ENCODE data around the gene DLEC1.

DNA sequence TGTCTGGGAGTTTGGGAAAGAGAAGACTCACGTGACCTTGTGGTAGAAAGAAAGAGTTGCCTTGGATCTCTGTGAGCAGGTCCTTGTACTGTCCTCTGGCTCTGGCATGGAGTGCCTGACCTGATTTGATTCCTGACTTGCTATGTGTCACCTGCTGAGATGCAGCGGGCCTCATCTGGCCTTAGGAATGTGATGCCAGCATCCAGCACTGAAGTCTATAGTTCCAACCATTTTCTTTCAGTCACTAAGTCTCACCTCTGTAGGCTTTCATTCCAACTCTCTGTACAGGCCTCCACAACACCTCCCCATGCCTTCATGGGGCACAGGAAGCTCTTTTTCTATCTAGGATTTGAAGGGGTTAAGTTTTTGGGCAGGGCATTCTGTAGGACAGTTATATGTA lies 114.2 kb downstream of the DLEC1 start:
- no peak for TF ChIP-seq ZFPM2 (CRISPR knock-in tag; IDR thresholded peaks at IDR 0.05)
- TF ChIP-seq RAD21 (CRISPR knock-in tag; conservative IDR thresholded peaks at IDR 0.05 in 1 of 2, IDR thresholded peaks at IDR 0.05 in 1 of 2): no peak
- no peak for TF ChIP-seq NRF1 (conservative IDR thresholded peaks at IDR 0.05 in 1 of 2, IDR thresholded peaks at IDR 0.05 in 1 of 2)
- TF ChIP-seq, protein P1, sequence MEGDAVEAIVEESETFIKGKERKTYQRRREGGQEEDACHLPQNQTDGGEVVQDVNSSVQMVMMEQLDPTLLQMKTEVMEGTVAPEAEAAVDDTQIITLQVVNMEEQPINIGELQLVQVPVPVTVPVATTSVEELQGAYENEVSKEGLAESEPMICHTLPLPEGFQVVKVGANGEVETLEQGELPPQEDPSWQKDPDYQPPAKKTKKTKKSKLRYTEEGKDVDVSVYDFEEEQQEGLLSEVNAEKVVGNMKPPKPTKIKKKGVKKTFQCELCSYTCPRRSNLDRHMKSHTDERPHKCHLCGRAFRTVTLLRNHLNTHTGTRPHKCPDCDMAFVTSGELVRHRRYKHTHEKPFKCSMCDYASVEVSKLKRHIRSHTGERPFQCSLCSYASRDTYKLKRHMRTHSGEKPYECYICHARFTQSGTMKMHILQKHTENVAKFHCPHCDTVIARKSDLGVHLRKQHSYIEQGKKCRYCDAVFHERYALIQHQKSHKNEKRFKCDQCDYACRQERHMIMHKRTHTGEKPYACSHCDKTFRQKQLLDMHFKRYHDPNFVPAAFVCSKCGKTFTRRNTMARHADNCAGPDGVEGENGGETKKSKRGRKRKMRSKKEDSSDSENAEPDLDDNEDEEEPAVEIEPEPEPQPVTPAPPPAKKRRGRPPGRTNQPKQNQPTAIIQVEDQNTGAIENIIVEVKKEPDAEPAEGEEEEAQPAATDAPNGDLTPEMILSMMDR (IDR thresholded peaks at IDR 0.05 in 2 of 3, conservative IDR thresholded peaks at IDR 0.05 in 1 of 3; ENCODE audit: insufficient read depth in 2 of 3, low read depth in 1 of 3, low read length in 3 of 3): no peak
- TF ChIP-seq POLR2AphosphoS5 (IDR thresholded peaks at IDR 0.05; ENCODE audit: control insufficient read depth, insufficient read depth, low read depth, low read length): no peak
- TF ChIP-seq POLR2A (conservative IDR thresholded peaks at IDR 0.05): no peak
- TF ChIP-seq ZSCAN29 (IDR thresholded peaks at IDR 0.05): no peak
- no peak for TF ChIP-seq YY1 (IDR thresholded peaks at IDR 0.05; ENCODE audit: borderline replicate concordance in 1 of 3, control insufficient read depth in 1 of 3, extremely low read depth in 1 of 3, insufficient read depth in 3 of 3, insufficient read length in 1 of 3, insufficient replicate concordance in 2 of 3, low read depth in 1 of 3, low read length in 2 of 3)
- TF ChIP-seq, protein P2, sequence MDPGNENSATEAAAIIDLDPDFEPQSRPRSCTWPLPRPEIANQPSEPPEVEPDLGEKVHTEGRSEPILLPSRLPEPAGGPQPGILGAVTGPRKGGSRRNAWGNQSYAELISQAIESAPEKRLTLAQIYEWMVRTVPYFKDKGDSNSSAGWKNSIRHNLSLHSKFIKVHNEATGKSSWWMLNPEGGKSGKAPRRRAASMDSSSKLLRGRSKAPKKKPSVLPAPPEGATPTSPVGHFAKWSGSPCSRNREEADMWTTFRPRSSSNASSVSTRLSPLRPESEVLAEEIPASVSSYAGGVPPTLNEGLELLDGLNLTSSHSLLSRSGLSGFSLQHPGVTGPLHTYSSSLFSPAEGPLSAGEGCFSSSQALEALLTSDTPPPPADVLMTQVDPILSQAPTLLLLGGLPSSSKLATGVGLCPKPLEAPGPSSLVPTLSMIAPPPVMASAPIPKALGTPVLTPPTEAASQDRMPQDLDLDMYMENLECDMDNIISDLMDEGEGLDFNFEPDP (CRISPR knock-in tag; IDR thresholded peaks at IDR 0.05): no peak
- TF ChIP-seq TCFL5 (CRISPR knock-in tag; conservative IDR thresholded peaks at IDR 0.05): no peak
- no peak for TF ChIP-seq BCL6 (CRISPR knock-in tag; IDR thresholded peaks at IDR 0.05)
- TF ChIP-seq TARDBP (IDR thresholded peaks at IDR 0.05): no peak
- no peak for TF ChIP-seq TEAD4 (IDR thresholded peaks at IDR 0.05; ENCODE audit: low read length)
- TF ChIP-seq TEAD4 (CRISPR knock-in tag; IDR thresholded peaks at IDR 0.05; ENCODE audit: borderline replicate concordance): no peak
